HG03196 (cell line): ENCODE results near the gene IRF8.
"Not testable (repeated sequence)": the region's sequence is repeated elsewhere in the genome, so short reads cannot be mapped to it uniquely, and the experiment has no call there.

Experiments used
- ATAC-seq: cut with Tn5 transposase; IDR thresholded peaks from one replicate; pipeline ENCODE4 v1.9.1; 2021; ENCODE audit not compliant: unreplicated experiment

Gene IRF8

GRCh38 chr16:85898521-85899442 lies at the start of gene IRF8:
Gene IRF8, plus strand, starts transcription at chr16:85899162. Its CDS starts 3,854 bp downstream, at chr16:85903016.
- peak; percentile 46 for ATAC-seq

- ATAC-seq, result no peak
These were observed 49.6 kb upstream of the IRF8 start for GRCh38 chr16:85849388-85849787.

- ATAC-seq, result no peak
These were observed 48.5 kb upstream of the IRF8 start for GRCh38 chr16:85850344-85850880.

- ATAC-seq, result no peak
These were observed 47.8 kb upstream of the IRF8 start for GRCh38 chr16:85851034-85851785.

GRCh38 chr16:85853547-85854545 lies 45.1 kb upstream of the IRF8 start:
- no peak for ATAC-seq

- ATAC-seq, result no peak
These were observed 44.0 kb upstream of the IRF8 start for GRCh38 chr16:85854935-85855334.

- ATAC-seq, result no peak
These were observed 42.9 kb upstream of the IRF8 start for GRCh38 chr16:85856079-85856478.

- no peak for ATAC-seq
These were observed 42.4 kb upstream of the IRF8 start for GRCh38 chr16:85856585-85856984.

- no peak for ATAC-seq
These were observed 41.6 kb upstream of the IRF8 start for GRCh38 chr16:85857406-85857805.

GRCh38 chr16:85858571-85858970 lies 40.4 kb upstream of the IRF8 start:
- not testable (repeated sequence) for ATAC-seq

- ATAC-seq, result no peak
These were observed 39.8 kb upstream of the IRF8 start for GRCh38 chr16:85858984-85859817.

- no peak for ATAC-seq
These were observed 39.2 kb upstream of the IRF8 start for GRCh38 chr16:85859818-85860125.

- no peak for ATAC-seq
These were observed 38.4 kb upstream of the IRF8 start for GRCh38 chr16:85860413-85861094.

- ATAC-seq, result no peak
These were observed 37.7 kb upstream of the IRF8 start for GRCh38 chr16:85861095-85861825.

GRCh38 chr16:85862476-85863383 lies 36.2 kb upstream of the IRF8 start:
- no peak for ATAC-seq

GRCh38 chr16:85863384-85863774 lies 35.6 kb upstream of the IRF8 start:
- no peak for ATAC-seq

- ATAC-seq, result no peak
These were observed 34.0 kb upstream of the IRF8 start for GRCh38 chr16:85864965-85865364.

- ATAC-seq, result no peak
These were observed 31.8 kb upstream of the IRF8 start for GRCh38 chr16:85867189-85867588.
